ENCODE measurements around the gene A2ML1.

DNA sequence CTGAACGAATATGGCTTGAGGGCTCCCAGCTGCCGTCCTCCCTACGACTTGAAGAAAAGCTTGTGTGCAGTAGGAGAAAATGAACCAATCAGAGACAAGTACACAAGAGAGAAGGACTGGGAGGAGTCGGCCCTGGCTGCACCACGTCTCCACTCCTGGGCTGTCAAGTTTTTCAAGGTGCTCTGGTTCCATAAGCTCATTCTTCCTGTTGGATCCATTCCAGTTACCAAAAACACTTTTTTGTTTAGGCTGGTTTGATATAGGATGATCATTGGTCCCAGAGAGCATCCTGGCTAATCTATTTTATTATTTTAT is 2.8 kb upstream of the A2ML1 start:
- no peak for TF ChIP-seq POLR2A (IDR thresholded peaks at IDR 0.05)
- TF ChIP-seq, protein P1, sequence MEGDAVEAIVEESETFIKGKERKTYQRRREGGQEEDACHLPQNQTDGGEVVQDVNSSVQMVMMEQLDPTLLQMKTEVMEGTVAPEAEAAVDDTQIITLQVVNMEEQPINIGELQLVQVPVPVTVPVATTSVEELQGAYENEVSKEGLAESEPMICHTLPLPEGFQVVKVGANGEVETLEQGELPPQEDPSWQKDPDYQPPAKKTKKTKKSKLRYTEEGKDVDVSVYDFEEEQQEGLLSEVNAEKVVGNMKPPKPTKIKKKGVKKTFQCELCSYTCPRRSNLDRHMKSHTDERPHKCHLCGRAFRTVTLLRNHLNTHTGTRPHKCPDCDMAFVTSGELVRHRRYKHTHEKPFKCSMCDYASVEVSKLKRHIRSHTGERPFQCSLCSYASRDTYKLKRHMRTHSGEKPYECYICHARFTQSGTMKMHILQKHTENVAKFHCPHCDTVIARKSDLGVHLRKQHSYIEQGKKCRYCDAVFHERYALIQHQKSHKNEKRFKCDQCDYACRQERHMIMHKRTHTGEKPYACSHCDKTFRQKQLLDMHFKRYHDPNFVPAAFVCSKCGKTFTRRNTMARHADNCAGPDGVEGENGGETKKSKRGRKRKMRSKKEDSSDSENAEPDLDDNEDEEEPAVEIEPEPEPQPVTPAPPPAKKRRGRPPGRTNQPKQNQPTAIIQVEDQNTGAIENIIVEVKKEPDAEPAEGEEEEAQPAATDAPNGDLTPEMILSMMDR (IDR thresholded peaks at IDR 0.05), result no peak
